Measurements from ENCODE around the gene ME2.
"Not testable (repeated sequence)": the region's sequence is repeated elsewhere in the genome, so short reads cannot be mapped to it uniquely, and the experiment has no call there.

ME2 gene

DNA sequence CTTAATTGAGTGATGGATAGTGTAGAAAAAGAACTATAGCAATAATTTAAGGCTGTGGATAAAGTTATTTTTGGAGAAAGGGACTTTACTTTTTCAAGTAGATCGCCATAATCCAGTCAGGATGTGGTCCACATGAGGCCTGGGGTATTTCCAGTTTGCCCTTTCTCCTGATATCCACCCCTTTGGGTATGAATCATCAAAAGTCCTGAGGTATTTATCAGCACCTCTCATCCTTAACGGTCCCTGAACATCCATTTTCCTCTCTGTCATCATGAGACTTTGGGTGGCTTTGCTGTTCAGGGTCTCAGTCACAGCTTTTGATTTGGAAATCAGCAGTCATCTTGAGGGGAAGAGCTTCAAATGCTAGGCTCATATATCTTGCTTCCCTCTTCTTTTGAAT lies 49.6 kb downstream of the ME2 start:
- DNase-seq, result no peak

DNA sequence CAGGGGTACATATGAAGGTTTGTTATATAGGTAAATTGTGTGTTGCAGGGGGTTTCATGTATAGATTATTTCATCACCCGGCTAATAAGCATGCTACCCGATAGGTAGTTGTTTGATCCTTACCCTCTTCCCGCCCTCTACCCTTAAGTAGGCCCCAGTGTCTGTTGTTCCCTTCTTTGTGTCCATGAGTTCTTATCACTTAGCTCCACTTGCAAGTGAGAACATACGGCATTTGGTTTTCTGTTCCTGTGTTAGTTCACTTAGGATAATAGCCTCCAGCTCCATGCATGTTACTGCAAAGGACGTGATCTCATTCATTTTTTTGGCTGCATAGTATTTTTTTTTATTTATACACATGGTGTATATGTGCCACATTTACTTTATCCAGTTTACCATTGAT lies 54.8 kb downstream of the ME2 start:
- no peak for DNase-seq

DNA sequence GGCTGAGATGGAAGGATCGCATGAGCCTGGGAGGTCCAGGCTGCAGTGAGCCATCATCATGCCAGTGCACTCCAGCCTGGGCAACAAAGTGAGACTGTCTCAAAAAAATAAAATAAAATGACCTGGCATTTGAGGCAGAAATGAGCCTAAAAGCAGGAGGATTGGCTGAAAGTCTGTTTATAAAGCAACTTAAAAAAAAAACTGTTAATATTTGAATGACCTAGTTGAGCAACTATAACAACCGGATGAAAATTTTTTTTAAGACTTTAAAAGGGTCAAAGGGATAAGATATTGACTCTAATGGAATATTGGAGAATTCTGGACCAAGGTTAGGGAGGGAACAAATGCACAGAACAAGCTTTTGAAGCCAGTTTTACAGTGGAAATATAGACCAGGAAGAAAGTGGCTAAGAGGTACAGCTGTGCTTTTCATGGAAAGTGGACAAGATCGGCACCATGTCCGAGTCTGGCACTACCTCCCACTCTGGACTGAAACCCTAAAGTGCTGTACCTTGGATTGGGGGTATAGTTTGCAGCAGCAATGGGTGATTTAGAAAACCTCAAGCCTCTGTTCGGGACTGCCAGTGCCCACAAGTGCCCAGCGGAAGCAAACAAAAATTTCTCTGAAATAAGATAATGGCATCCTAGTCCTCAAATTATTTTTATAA lies 55.8 kb downstream of the ME2 start:
- DNase-seq, result no peak

DNA sequence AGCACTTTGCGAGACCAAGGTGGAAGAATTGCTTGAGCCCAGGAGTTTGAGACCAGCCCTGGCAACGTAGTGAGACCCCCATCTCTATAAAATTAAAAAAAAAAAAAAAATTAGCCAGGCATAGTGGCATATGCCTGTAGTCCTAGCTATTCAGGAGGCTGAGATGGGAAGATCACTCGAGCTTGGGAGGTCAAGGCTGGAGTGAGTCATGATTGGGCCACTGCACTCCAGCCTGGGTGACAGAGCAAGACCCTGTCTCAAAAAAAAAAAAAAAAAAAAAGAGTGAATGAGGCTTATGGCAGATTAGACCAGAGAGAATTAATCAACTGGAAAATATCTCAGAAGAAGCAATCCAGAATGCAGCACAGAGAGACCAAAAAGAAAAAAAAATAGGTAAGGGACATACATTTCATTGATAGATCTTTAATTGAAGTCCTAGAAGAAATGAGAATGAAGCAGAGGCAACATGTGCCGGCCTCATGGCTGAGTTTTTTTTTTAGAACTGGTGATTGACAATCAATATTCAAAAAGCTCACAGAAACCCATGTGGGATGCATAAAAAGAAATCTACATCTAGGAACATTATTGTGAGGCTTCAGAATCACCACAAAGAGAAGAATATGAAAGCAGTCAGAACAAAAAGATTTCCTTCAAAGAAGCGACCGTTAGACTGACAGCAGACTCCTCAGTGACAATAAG lies 56.7 kb downstream of the ME2 start:
- DNase-seq, result no peak

DNA sequence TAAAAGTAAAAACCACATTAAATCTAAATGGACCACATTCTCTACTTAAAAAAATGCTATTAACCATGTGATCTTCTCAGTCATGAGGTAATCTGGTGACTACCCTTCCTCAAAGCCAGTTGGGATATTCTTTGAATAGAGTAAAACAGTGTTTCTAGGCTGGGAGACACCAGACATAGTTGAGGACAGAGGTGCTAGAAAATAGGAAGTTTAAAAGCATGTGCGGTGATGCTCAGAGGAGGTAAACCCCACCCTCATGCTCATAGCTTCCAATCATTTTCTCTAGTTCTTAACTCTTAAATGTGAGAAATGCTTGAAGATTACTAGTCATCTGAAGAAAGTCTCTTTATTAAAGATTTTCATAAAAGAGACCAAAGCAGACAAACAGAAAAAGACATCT lies 58.3 kb downstream of the ME2 start:
- no peak for DNase-seq

DNA sequence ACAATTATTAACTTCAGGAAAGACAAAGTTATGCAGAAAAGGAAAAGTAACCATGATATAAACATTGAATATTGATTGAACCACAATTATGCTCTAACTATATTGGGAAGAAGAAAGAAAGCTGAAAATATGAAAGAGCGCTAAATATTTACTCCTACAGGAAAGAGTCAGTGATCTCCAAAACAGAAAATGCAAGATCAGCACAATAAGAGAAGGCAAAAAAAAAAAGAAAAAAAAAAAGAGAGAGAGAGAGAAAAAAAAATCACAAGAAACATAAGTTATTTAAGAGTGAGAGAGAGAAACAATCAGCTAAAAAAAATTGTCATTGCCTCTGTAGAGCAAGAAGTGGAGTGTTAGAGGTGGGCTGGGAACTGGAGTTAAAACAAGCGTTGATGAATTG lies 60.0 kb downstream of the ME2 start:
- no peak for DNase-seq

DNA sequence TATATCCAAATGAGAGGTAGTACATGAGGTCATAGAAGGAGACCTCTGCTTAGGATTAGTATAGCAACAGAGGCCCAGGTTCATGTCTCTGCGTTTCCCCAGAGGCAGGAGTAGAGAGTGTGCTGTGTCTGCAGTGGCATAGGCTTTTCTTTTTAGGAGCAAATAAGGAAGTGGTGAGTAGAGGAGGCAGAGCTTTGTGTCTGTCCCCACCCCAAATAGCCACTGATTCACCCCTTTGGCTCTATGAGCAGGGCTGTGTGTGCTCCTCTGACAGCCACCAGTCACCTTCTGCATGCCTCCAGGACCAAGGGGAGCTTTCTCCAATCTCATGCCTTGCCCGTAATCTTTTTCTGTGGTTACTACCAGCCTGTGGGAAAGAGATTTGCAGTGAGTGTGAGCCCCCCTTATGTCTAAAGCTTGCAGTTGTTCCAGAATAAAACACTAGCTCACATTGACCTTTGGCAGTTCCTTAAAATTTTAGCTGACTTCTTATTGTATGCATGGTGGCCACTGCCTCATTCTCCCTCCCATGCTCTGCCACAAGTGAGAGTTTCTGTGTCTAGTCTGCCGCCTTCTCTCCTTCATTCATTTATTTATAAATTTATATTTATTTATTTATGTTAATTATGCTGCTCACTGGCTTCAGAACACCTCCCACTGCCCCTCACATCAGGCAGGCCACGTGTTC lies 65.5 kb downstream of the ME2 start:
- no peak for DNase-seq

DNA sequence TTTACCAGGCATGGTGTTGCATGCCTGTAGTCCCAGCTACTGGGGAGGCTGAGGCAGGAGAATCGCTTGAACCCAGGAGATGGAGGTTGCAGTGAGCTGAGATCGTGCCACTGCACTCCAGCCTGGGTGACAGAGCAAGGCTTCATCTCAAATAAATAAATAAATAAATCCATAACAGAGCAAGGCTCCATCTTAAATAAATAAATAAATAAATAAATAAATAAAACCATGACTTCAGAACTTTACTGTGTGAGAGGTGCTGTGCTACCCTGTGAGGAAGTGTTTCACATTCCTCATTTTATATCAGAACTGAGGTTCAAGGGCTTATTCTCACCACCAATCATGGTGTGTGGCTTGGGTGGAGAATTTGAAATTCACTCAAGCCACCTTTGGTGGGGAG lies 67.0 kb downstream of the ME2 start:
- DNase-seq, result not testable (repeated sequence)

DNA sequence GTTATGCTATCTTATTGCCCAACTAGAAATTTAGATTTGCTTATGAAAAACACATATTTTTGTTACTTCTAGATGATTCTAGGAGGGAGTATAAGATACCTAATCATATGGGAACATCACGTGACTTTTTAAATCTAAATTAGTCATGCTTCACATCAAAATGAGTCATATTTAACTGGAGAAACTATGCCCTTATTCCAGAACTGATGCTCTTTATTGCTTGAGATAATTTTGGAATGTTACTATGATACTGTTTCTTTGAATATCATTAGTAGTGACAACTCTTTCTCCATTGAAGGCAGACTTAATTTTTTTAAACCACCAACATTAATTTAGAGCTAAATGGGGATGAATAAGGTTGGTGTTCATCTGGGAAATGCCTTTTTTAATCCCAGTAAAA lies 69.0 kb downstream of the ME2 start:
- no peak for DNase-seq

DNA sequence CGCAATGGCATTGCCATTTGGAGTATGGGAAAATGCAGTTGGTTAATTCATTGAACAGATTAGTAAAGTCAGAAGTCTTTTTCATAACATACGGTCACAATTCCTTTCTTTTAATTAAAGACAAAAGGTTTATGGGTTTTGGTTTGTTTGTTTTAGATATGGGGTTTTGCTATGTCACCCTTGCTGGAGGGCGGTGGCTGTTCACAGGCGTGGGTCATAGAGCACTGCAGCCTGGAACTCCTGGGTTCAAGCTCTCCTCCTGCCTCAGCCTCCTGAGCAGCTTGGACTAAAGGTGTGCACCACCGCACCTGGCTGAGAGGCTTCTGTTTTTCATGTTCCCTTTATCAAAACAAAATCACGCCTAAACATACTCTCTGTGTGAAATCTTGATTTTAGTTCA lies 70.3 kb downstream of the ME2 start:
- DNase-seq, result no peak

DNA sequence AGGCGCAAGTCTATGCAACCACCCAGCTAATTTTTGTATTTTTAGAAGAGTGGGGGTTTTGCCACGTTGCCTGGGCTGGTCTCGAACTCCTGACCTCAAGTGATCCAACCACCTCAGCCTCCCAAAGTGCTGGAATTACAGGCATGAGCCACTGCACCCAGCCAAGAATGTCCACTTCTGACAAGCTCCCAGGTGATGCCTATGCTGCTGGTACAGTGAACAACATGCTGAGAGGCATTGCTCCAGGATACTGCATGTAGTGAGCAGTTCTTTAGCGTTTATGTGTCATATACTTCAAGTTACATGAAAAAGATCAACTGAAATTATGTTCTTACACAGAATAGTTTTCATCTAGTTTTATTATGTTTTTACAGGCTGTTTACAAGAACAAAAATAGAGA lies 71.7 kb downstream of the ME2 start:
- DNase-seq, result no peak

DNA sequence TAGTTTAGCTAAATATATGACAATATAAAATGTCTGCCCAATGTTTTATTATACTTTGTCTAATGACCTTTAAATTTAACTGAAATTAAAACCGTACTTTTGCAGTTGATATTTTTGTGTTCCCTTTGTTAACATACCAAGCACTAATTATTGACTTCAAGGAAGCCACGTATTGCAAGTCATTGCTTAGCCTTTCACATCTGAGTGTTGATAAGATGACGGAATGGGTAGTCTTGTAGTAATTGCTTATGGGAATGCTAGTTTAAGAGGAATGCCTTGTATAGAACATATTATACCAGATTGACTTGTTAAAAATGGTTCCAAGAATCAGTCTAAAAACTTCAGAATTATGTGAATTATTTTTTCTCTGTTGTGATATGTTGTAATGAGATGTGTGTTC lies 74.9 kb downstream of the ME2 start:
- no peak for DNase-seq

DNA sequence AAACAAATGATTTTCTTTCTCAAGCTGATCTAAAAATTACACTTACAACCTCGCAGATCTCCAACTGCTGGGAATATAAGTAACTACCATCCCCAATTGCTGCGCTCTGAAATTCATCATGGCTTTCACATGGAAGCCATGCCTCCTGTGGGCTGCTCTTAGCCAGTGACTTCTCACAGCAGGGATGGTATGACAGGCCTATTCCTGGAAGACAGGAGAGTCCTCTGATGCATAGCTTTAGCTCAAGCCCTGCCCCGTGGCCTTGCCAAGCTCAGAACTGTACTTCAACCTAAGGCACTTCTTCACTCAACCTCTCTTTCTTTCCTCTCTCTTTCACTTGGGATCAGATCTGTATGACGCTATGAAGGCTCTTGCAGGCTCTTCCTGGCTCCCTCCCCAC lies 76.3 kb downstream of the ME2 start:
- DNase-seq, result no peak

DNA sequence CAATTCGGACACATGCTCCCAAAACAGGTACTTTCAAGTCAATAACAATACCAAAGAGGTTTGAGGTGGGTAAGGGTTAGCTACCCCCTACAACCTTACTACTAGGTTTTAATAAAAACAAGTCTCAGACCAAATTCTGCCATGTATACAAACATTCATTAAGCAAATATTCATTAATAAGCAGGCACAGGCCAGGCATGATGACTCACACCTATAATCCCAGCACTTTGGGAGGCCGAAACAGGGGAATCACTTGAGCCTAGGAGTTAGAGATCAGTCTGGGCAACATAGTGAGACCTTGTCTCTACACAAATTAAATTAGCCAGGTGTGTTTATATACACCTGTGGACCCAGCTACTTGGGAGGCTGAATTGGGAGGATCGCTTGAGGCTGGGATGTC lies 77.2 kb downstream of the ME2 start:
- no peak for DNase-seq

DNA sequence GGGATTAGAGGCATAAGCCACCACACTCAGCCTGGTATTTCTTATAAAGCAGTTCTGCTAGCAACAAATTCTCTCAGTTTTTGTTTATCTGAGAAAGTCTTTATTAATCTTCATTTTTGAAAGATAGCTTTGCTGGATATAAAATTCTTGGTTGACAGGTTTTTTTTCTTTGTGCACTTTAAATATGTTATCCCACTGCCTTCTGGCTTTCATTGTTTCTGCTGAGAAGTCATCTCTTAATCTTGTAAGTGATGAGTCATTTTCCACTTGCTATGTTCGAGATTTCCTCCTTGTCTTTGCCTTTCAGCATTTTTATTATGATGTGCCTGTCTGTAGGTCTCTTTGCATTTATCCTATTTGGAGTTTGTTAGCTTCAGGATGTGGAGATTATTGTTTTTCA lies 83.1 kb downstream of the ME2 start:
- DNase-seq, result no peak

DNA sequence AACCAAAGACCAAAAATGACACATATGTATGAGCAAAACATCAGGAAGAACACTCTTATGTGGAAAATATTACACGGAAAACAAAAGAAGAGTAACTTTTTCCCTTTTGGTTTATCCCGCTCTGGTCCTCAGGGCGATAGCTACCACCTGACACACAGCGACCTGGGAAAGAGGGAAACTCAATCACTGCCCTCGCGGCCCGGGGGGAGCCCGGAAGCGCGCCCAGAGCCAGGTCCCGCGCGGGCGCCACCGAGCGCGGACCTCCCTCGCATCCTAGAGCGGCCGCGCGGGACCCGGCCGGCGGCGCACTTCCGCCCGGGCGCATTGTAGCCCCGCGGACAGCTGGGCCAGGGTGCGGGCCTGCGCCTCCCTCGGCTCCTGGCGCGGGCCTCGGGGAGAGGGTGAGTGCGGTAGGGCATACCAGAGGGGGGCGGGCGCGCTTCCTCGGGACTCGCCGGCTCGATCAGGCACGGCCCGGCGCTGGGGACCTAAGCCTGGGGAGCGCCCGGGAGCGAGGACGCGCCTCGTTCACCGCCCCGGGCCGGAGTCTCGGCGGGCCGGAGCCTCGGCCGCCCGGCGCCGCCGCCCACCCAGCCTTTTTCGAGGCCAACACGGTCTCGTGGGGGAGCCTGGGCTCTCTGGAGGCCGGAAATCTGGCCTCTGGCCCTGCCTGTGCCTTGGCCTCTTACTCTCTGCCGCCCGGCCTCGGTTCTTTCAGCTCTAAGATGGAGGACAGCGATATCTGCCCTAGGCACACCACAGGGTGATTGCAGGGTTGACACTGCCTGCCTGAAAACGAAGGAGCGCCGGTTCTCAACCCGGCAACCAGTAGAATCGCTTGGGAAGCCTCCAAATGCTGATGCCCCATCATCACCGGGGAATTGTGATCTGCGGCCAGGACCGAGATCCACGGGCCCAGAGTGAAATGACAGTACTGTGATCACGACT lies 89.1 kb downstream of the ME2 start, which contains the start of gene ELAC1:
Gene ELAC1, plus strand, starts transcription at position 327 of the 948 bp plus-strand sequence. CDS start 6,365 bp downstream, outside the sequence.
- peak; percentile 29 for DNase-seq

DNA sequence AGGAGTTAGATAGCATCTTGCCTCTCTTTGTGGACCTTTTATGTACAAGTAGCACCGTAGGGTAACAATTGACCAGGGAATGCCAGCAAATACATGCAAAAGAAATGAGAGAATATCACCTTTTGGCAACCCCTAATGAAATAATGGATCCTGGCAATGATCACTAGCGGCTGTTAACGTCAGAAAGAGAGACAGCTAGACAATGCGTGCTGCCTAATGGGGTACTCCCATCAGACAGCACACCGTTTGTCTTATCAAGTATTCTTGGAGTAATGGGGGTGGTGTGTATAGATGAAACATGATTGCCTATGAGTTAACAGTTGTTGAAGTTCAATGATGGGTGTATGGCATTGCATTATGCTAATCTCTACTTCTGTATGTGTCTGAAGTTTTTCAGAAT lies 90.5 kb downstream of the ME2 start:
- DNase-seq, result no peak

DNA sequence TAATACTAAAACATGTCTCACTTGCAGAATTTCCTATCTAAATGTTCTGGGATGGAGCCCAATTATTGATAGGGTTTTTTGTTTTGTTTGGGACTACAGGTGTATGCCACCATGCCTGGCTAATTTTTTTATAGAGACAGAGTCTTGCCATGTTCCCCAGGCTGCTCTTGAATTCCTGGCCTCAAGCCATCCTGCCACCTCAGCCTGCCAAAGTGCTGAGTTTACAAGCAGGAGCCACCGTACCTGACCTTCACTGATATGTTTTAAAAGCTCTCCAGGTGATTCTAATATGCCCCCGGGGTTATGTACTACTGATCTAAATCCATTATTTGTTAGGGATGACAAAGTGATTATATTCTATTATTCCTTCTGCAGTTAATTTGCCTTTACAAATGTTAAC lies 91.1 kb downstream of the ME2 start:
- no peak for DNase-seq

DNA sequence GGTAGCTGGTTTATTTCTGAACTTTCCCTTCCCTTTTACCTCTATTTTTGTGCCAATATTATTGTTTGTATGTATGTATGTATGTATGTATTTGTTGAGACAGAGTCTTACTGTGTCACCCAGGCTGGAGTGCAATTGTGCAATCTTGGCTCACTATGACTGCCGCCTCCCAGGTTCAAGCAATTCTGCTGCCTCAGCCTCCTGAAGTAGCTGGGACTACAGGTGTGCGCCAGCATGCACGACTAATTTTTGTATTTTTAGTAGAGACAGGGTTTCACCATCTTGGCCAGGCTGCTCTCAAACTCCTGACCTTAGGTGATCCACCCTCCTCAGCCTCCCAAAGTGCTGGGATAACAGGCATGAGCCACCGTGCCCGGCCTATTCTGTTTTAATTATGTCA lies 93.5 kb downstream of the ME2 start:
- DNase-seq, result not testable (repeated sequence)

DNA sequence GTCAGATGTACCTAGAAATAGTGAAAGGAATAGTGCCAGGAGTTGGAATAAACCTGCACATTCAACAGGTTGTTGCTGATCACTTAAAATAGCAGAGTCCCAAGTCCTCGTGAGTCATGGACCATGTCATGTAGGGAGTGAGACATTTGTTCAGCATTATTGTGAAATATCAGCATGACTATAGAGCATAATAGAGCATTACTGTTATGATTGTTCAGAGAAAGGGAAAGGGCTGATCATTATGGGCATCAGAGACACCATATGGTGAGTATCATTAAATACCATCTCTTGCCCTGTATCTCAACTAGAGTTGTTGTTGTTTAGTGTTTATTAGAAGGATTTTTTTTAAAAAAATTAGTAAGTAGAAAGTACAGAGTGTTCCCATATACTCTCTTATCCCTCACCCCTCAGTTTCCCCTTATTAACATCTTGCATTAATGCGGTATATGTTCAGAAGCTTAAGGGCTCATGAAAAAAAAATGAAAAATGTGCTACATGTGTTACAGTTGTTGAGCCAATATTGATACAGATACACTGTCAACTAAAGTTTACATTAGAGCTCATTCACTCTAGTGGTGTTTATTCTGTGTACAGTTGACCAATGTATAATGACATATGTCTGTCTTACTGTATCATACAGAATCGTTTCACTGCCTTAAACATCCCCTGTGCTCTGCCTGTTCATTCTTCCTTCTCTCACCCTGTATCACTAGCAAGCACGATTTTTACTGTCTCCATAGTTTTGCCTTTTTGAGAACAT lies 94.6 kb downstream of the ME2 start:
- DNase-seq, result no peak

DNA sequence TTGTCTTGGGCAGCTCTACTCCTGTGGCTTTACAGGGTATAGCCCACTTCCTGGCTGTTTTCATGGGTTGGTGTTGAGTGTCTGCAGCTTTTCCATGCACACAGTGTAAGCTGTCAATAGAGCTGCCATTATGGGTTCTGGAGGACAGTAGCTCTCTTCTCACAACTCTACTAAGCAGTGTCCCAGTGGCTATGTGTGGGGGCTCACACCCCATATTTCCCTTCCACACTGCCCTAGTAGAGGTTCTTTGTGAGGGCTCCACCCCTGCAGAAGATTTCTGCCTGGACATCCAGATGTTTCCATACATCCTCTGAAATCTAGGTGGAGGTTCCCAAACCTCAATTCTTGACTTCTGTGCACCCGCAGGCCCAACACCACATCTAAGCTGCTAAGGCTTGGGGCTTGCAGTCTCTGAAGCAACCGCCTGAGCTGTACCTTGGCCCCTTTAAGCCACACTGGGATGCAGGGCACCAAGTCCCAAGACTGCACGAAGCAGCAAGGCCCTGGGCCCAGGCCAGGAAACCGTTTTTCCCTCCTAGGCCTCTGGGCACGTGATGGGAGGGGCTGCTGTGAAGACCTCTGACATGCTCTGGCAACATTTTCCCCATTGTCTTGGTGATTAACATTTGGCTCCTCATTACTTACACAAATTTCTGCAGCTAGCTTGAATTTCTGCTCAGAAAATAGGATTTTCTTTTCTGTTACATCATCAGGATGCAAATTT lies 98.3 kb downstream of the ME2 start:
- DNase-seq, result no peak

DNA sequence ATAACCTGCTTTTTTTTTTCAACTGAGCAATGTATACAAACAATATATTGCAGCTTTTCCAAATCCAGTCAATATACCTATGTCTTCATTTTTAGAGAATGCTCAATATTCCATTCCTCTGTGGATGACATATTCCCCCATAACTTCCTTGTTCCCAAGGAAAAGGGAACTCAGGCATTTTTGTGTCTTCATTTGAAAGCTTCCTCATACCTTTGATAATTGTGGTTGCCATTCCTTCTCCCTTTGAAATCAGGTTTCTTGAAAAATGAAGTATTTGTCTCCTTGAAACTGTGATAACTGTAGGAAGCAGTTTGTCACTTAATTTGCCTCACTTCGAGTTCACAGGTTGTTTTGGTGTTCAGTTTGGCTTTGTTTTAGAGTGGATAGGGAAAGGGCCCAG lies 102.5 kb downstream of the ME2 start:
- no peak for DNase-seq

Measured in NCI-H510A (cell line).